ENCODE data around the gene DLG5. TPM values are rescaled to one million over a fixed set of nuclear protein-coding genes. Genes with fewer than 3 reads are reported as not detected.

The DLG5 gene
- total and polyA plus RNA-seq, 9 of the 15 experiments (the other 6 are each of a cell fraction or from before 2014, with no cell fraction given) = 1.4 to 26.8 (median 11.2) TPM

- no peak for TF ChIP-seq USF2 (CRISPR knock-in tag; IDR thresholded peaks at IDR 0.05)
- TF ChIP-seq JUNB (CRISPR knock-in tag; conservative IDR thresholded peaks at IDR 0.05) = no peak
- TF ChIP-seq EWSR1 (IDR thresholded peaks at IDR 0.05; ENCODE audit: borderline replicate concordance, low read depth, partially characterized antibody) = no peak
- TF ChIP-seq MAFK (IDR thresholded peaks at IDR 0.05; ENCODE audit: low read length) = 0 out of 2 replicates have a peak, but pooled peaks have one; percentile 5
- no peak for TF ChIP-seq ETS1 (conservative IDR thresholded peaks at IDR 0.05; ENCODE audit: control insufficient read depth, low read depth, low read length)
- TF ChIP-seq TSC22D4 (tag; IDR thresholded peaks at IDR 0.05) = no peak
- no peak for TF ChIP-seq MITF (IDR thresholded peaks at IDR 0.05)
- TF ChIP-seq NONO (IDR thresholded peaks at IDR 0.05; ENCODE audit: low read depth in 2 of 2, low read length in 1 of 2) = no peak
- 0 out of 2 replicates have a peak, but pooled peaks have one; percentile 6 for TF ChIP-seq EP300 (IDR thresholded peaks at IDR 0.05; ENCODE audit: low read length)
- TF ChIP-seq SMARCA4 (IDR thresholded peaks at IDR 0.05) = no peak
- peak; percentile 33; the same call in 1 of the 2 replicates for TF ChIP-seq ZNF175 (CRISPR knock-in tag; IDR thresholded peaks at IDR 0.05; ENCODE audit: low read depth)
- no peak for TF ChIP-seq ZFP1 (CRISPR knock-in tag; IDR thresholded peaks at IDR 0.05)
- no peak for TF ChIP-seq UBTF (IDR thresholded peaks at IDR 0.05; ENCODE audit: borderline replicate concordance in 1 of 2, low read depth in 2 of 2, low read length in 2 of 2)
- TF ChIP-seq ZNF395 (CRISPR knock-in tag; IDR thresholded peaks at IDR 0.05) = no peak
- TF ChIP-seq STAT6 (CRISPR knock-in tag; IDR thresholded peaks at IDR 0.05) = 0 out of 2 replicates have a peak, but pooled peaks have one; percentile 42
- TF ChIP-seq U2AF2 (optimal IDR thresholded peaks at IDR 0.05; ENCODE audit: low read depth, low read length) = no peak
- no peak for TF ChIP-seq NCOA6 (IDR thresholded peaks at IDR 0.05)
- peak; percentile 67 for TF ChIP-seq ZNF143 (CRISPR knock-in tag; IDR thresholded peaks at IDR 0.05)
- 0 out of 2 replicates have a peak, but pooled peaks have one; percentile 21 for TF ChIP-seq XRCC5 (IDR thresholded peaks at IDR 0.05; ENCODE audit: low read depth, low read length)
Measured at GRCh38 chr10:77925410-77925794, 1.2 kb downstream of the DLG5 start (continued).
